Prostate gland (tissue), 2 donors: ENCODE data around the gene GNPDA2.
"Not testable (repeated sequence)": the region's sequence is repeated elsewhere in the genome, so short reads cannot be mapped to it uniquely, and the experiment has no call there.

Source experiments
- POLR2A ChIP-seq: fragments of 450-650 bp; IDR thresholded peaks from one replicate; pipeline ENCODE4 v1.6.1; 2016; ENCODE audit warnings: antibody characterized with exemption, mild to moderate bottlenecking
- POLR2AphosphoS5 ChIP-seq: sonication (generic); formaldehyde crosslinking; IDR thresholded peaks from one replicate; pipeline ENCODE4 v1.6.1; 2017; ENCODE audit warnings: antibody characterized with exemption
- TF ChIP-seq, protein P1 (sequence below), 4 experiments: fragments of 200-600 bp in 2 of 4; fragments of 450-650 bp in 2 of 4; sonication (generic) in 2 of 4; IDR thresholded peaks; 1 replicate in 3 of 4; 2 replicates in 1 of 4; pipeline ENCODE4 v1.5.1; 2016 to 2019; ENCODE audit warnings: antibody characterized with exemption in 4 of 4, mild to moderate bottlenecking in 2 of 4, moderate library complexity in 2 of 4

GRCh38 chr4:44728694-44729093 is 2.3 kb upstream of the GNPDA2 start:
- TF ChIP-seq, protein P1, sequence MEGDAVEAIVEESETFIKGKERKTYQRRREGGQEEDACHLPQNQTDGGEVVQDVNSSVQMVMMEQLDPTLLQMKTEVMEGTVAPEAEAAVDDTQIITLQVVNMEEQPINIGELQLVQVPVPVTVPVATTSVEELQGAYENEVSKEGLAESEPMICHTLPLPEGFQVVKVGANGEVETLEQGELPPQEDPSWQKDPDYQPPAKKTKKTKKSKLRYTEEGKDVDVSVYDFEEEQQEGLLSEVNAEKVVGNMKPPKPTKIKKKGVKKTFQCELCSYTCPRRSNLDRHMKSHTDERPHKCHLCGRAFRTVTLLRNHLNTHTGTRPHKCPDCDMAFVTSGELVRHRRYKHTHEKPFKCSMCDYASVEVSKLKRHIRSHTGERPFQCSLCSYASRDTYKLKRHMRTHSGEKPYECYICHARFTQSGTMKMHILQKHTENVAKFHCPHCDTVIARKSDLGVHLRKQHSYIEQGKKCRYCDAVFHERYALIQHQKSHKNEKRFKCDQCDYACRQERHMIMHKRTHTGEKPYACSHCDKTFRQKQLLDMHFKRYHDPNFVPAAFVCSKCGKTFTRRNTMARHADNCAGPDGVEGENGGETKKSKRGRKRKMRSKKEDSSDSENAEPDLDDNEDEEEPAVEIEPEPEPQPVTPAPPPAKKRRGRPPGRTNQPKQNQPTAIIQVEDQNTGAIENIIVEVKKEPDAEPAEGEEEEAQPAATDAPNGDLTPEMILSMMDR (IDR thresholded peaks at IDR 0.05), result not testable (repeated sequence)
- TF ChIP-seq POLR2A, POLR2AphosphoS5: not testable (repeated sequence)
